ENCODE measurements around the gene E2F1.

The E2F1 gene

DNA sequence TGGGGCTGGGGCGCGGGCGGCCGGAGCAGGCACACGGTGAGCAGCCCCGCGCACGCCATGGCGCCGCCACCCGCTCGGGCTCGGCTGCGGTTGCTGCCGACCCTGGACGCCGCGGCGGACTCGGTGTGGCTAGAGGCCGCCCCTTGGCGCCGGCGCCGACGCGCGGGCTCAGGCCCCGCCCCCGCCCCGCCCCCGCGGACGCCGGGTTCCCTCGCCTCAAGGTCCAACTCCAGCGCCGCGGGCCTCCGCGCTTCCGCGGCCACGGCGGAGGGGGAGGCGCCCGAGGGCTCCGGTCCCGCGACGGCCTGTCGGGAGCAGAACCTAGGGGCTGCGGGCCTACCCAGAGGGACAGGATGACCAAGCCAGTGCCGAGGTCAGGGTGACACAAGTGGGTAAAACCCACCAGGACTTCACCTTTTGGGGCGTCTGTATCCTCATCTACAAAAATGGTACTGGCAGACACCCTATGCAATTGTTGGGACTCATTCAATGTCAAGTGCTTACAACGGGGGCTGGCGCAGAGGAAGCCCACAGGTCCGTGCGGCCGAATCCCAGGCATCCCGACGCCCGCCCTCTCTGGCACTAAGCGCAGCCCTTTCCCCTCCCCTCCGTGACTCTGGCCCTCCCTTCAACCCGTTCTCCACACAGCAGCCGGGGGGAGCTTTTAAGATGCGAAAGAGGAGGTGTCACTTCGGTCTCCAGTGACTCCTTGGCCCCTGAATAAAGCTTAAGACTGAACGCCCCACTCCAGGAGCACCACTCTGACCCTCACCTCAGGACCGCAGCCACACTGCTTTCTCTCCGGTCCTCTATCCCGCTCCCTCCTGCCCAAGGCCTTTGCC lies 11.7 kb downstream of the E2F1 start, which contains the start of gene NECAB3:
Gene NECAB3 (minus strand): TSS at position 135 of the 842 bp plus-strand sequence. CDS start 76 bp downstream, at position 59.
- H3K4me3 Mint-ChIP-seq, result peak within 1 kb of the TSS; percentile 90
- no peaks in the 10 kb centered on the region for H3K27me3 Mint-ChIP-seq
- H3K4me1 Mint-ChIP-seq, result peaks cover 74% of the 10 kb centered on the region
- CTCF ChIA-PET, result interaction anchor here (0.7 kb wide), 1 partner anchor 13 kb away, joined by 3 read pairs; no protein-coding TSS in a partner anchor
- H3K9me3 Mint-ChIP-seq, result no peaks in the 10 kb centered on the region
- H3K36me3 Mint-ChIP-seq, result peaks cover 64% of the 10 kb centered on the region
- H3K27ac Mint-ChIP-seq, result peak within 1 kb of the TSS; percentile 88
- DNase-seq, result peak; percentile 75

DNA sequence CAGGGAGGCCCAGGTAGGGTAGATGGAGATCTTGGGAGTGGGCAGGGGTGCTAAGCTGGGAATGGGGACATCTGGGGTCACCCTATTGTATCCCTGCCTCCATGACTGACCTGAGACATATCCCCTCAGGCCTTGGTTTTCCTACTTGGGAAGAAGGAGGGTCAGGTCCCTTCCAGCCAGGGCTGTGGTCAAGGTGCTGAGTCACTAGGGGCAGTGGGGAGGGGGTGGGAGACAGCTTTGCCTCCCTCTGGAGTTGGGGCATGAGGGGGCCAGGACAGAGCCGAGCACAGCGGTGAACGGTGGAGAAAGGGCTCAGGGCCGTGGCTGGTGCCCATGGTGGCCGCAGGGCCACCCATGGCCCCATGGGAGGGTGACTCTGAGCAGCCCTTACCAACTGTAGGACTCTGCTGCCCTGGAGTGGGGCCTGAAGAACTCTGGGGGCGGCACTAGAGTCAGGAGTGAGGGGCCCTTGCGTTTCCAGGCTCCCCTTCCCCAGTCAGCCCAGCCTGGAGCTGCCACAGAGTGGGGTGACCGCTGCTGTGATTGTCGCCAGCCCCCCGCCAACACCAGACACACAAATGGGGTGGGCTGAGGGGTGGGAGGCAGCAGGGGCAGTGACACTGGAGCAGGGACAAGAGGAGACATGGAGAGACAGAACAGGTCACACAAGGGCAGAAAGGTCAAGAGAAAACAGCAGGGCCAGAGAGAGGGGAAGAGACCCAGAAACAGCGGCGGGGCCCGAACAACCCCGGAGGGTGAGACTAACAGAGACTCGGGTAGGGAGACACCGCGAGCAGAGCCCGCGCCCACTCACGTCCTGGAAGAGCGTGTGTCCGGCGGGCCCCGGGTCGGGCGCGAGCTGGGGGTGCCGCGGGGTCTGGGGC lies 12.5 kb downstream of the E2F1 start:
- Mint-ChIP-seq H3K4me1 (peaks cover 72% of the 10 kb centered on the region), H3K4me3 (peak overlapping the region; percentile 90), H3K36me3 (peaks cover 64% of the 10 kb centered on the region), H3K27me3 (no peaks in the 10 kb centered on the region), H3K9me3 (no peaks in the 10 kb centered on the region), H3K27ac (peak overlapping the region; percentile 88)
- CTCF ChIA-PET, result interaction anchor here (0.8 to 1.2 kb wide), 2 partner anchors 10 to 12 kb away, joined by 3 read pairs; no protein-coding TSS in a partner anchor
- no peak for DNase-seq

DNA sequence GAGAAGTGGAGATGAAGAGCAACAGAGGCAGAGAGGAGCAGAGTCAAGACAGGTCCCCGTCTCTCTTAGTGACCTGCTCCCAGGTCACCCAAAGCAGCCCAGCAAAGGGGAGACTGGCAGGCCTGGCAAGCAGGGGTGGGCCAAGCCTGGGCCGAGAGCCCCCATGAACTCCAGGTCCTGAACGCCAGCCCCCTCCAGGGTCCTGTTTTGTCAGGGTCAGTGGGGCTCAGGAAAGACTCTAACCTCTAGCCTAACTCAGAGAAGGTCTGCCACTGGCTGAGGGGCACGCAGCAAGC lies 13.1 kb downstream of the E2F1 start:
- Mint-ChIP-seq H3K4me1 (peaks cover 72% of the 10 kb centered on the region), H3K27ac (peak overlapping the region; percentile 56), H3K4me3 (peak overlapping the region; percentile 90), H3K27me3 (no peaks in the 10 kb centered on the region), H3K9me3 (no peaks in the 10 kb centered on the region), H3K36me3 (peaks cover 64% of the 10 kb centered on the region)
- no peak for DNase-seq
- CTCF ChIA-PET, result interaction anchor here (0.8 to 1.2 kb wide), 2 partner anchors 9 to 12 kb away, joined by 3 read pairs; no protein-coding TSS in a partner anchor

DNA sequence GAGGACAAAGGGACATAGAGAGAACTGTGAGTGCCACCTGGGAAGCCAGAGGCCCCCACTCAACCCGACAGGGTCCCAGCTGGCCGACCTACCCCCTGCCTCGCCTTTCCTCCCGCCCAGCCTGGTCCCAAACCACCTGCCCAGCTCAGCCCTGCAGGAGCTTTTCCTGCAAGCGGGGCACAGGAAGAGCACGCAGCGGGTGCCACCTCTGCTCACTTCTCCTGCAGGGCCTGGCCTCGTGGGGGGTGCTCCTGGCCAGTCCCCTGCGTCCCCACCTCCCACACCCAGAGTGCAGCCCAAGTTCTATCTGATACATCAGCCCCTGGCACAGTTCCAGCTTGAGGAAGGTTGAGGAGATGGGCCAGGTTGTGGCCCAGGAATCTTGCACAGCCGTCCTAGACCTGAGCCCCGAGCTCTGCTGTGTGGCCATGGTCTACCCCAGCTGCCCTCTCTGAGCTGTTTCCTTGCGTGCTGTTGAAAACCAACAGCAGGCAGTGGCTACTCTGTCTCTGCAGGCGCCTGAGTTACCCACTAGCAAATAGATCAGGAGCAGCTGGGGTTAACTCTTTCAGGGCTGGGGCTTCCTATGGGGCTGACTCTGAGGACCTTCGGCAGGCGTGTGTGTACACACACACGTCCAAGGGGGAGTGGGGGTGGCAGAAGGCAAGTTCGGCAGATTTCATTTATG lies 13.6 kb downstream of the E2F1 start:
- Mint-ChIP-seq H3K4me3 (peak overlapping the region; percentile 90), H3K36me3 (peaks cover 59% of the 10 kb centered on the region), H3K27me3 (no peaks in the 10 kb centered on the region), H3K27ac (peak overlapping the region; percentile 56), H3K9me3 (no peaks in the 10 kb centered on the region), H3K4me1 (peaks cover 68% of the 10 kb centered on the region)
- CTCF ChIA-PET, result interaction anchor here (0.7 to 1.2 kb wide), 2 partner anchors 13 to 48 kb away, joined by 3 read pairs; no protein-coding TSS in a partner anchor
- DNase-seq, result no peak

DNA sequence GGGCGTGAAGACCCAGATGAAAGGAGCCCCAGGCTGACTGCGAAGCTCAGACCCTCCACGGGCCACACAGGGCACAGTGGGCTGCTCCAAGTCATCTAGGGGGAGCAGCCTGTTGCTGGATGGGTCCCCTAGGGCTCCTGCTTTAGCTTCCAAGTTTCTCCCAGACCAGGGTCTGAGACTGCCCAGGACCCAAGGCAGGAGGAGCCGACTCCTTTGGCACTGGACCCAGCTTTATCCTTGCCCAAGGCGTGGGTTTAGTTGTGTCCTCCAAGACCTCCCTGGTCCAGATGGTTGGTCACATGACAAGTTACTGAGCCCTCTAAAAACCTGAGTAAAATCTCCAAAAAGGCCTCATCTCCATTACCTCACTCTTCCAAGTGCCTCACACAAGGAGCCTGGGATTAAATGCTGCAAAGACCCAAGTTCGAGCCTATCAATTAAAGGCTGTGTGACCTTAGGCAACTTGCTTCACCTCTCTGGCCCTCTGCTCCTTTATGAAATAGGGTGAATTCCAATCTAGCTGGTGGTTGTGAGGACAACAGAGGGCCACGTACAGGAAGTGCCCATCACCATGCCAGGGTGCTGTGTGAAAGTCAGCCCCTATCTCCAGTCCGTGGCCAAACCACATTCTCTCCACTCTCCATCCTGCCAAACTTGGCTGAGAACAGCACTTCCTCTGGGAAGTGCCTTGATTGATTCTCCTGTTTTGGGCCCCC lies 14.5 kb downstream of the E2F1 start:
- no peak overlapping the region for H3K27ac Mint-ChIP-seq
- DNase-seq, result no peak
- H3K27me3 Mint-ChIP-seq, result no peaks in the 10 kb centered on the region
- CTCF ChIA-PET, result interaction anchor here (0.7 to 1.0 kb wide), 3 partner anchors 9 to 214 kb away, joined by 3 read pairs; no protein-coding TSS in a partner anchor
- H3K4me1 Mint-ChIP-seq, result peaks cover 66% of the 10 kb centered on the region
- no peak overlapping the region for H3K4me3 Mint-ChIP-seq
- peaks cover 54% of the 10 kb centered on the region for H3K36me3 Mint-ChIP-seq
- no peaks in the 10 kb centered on the region for H3K9me3 Mint-ChIP-seq

DNA sequence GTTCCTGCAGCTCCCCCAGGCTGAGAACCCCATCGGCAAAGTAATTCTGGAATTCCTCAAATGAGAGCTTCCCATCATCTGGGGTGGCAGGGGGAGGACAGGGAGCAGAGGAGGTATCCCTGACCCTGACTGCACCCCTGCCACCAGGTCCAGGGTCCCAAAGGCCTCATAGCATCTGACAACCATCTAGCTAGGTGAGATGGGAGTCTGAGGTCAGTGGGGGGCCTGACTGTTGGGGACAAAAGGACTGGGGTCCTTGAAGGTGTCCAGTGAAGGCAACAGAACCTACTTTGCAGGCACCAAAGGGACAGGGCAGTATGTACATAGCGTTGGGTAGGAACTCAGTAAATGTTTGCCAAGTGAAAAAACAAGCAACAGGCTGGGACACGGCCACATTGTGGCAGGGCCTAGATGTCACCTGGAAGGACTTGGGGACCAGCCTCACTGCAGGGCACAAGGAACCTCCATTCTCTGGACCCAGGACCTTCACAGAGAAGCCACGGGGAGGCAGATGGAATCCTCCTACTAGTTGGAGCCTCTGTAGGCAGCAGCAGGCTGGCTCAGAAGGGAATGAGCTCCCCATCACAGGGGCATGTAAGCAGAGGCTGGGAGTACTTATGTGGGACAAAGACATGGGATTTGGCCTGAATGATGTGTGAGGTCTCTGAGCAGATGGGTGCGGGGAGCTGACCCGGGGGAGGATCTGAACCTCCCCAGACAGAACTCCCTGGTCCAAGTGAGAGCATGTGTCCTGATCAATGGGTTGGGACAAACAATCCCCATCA lies 15.3 kb downstream of the E2F1 start:
- Mint-ChIP-seq H3K27ac (no peak overlapping the region), H3K27me3 (no peaks in the 10 kb centered on the region), H3K4me1 (peaks cover 67% of the 10 kb centered on the region), H3K36me3 (peaks cover 48% of the 10 kb centered on the region), H3K4me3 (no peak overlapping the region), H3K9me3 (no peaks in the 10 kb centered on the region)
- CTCF ChIA-PET, result interaction anchor here (0.8 to 1.0 kb wide), 2 partner anchors 10 to 214 kb away, joined by 3 read pairs; no protein-coding TSS in a partner anchor
- DNase-seq, result no peak

DNA sequence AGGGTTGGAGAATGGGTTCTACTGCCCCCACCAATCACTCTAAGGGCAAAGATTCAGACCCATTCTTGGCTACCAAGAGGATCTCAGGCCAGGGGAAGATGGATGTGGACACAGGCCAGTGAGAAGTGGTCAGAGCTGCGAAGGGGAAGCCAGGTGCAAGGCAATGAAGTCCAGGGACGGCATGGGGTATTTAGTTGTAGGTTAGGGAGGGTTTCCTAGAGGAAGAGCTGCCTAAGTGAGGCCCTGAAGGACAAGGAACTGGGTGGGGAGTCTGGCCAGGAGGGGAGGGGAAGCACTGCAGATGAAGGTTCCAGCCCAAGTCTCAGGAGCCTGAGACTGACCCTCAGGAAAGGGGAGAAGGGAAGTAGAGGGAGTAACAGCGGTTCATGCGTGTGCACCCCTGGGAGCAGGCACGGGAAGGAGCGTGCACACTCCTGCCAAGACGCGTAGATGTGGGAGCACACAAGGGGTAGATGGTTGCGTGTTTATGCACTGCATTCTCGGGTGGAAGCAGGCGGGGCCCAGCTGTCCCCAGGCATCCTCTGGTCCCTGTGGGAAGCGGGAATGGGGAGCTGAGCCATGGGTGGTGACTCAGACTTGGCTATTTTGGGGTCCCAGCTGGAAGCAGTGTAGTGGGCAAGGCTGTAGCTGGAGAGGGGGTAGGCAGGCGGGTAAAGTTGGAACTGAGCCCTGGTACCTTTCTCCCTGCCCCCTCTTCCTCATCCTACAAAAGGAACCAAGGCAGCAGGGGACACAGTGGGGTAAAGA lies 16.1 kb downstream of the E2F1 start:
- peaks cover 41% of the 10 kb centered on the region for H3K36me3 Mint-ChIP-seq
- H3K9me3 Mint-ChIP-seq, result no peaks in the 10 kb centered on the region
- no peaks in the 10 kb centered on the region for H3K27me3 Mint-ChIP-seq
- peaks cover 66% of the 10 kb centered on the region for H3K4me1 Mint-ChIP-seq
- H3K27ac Mint-ChIP-seq, result peak overlapping the region; percentile 34
- CTCF ChIA-PET, result interaction anchor here (4.7 kb wide), 1 partner anchor 10 kb away, joined by 43 read pairs; no protein-coding TSS in a partner anchor
- H3K4me3 Mint-ChIP-seq, result no peak overlapping the region
- DNase-seq, result no peak

DNA sequence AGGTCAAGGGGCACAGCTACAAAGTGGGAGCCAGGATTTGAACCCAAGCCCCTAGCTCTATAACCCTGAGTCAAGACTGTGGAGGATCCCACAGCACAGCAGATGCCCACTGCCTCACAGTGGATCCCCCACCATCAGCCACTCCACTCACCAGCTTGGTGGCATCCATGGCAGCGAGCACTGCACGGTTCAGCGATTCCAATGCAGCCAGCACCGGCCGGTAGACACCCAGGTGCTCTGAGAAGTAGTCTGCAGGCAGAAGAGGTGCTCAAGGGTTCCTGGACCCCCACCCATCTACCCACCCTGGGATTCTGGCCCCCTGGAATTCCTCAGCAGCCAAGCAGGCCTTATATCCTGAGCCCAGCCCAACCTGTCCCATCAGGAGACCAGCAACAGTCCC lies 17.0 kb downstream of the E2F1 start:
- CTCF ChIA-PET, result interaction anchor here (1.1 to 4.7 kb wide), 6 partner anchors 11 to 368 kb away, joined by 3 to 43 read pairs (median 9); no protein-coding TSS in a partner anchor
- no peak for DNase-seq
- H3K27me3 Mint-ChIP-seq, result no peaks in the 10 kb centered on the region
- H3K9me3 Mint-ChIP-seq, result no peaks in the 10 kb centered on the region
- H3K36me3 Mint-ChIP-seq, result peaks cover 38% of the 10 kb centered on the region
- H3K4me3 Mint-ChIP-seq, result no peak overlapping the region
- no peak overlapping the region for H3K27ac Mint-ChIP-seq
- H3K4me1 Mint-ChIP-seq, result peaks cover 69% of the 10 kb centered on the region

DNA sequence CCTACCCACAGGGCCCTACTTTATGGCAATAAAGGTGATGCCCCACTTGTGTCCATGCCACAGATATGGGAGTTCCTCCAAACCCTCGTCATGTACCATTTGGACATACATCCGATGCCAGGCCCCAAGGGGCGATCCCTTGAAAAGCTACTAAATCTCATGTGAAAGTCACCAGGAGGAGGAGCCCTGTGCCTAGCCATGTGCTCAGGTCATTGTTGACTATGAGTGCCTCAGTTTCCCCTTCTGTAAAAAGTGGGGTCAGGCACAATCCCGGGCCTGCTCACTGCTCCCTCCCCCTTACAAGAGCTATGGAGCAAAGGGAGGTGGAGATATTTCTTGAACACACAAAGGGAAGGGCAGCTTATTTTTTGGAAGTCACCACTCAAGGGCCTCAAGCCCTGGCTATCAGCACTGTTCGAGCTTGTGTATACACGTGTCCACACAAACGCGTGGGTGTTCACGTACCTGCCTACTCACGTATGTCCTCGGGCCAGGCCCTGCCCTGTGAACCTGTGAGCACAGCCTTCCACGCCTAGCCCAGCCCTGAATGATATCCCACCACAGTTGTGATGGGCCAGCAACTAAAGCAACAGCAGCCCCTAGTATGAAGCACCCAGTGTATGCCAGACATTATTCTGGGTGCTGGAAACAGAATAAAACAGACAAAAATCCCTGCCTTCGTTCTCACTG lies 17.6 kb downstream of the E2F1 start:
- DNase-seq, result no peak
- Mint-ChIP-seq H3K4me1 (peaks cover 69% of the 10 kb centered on the region), H3K27me3 (no peaks in the 10 kb centered on the region), H3K4me3 (peak overlapping the region; percentile 93), H3K9me3 (no peaks in the 10 kb centered on the region), H3K27ac (peak overlapping the region; percentile 73), H3K36me3 (peaks cover 36% of the 10 kb centered on the region)
- CTCF ChIA-PET, result interaction anchor here (0.7 to 4.7 kb wide), 19 partner anchors 11 to 368 kb away, joined by 3 to 43 read pairs (median 4); partner anchors contain the start of genes CDK5RAP1 and PXMP4

DNA sequence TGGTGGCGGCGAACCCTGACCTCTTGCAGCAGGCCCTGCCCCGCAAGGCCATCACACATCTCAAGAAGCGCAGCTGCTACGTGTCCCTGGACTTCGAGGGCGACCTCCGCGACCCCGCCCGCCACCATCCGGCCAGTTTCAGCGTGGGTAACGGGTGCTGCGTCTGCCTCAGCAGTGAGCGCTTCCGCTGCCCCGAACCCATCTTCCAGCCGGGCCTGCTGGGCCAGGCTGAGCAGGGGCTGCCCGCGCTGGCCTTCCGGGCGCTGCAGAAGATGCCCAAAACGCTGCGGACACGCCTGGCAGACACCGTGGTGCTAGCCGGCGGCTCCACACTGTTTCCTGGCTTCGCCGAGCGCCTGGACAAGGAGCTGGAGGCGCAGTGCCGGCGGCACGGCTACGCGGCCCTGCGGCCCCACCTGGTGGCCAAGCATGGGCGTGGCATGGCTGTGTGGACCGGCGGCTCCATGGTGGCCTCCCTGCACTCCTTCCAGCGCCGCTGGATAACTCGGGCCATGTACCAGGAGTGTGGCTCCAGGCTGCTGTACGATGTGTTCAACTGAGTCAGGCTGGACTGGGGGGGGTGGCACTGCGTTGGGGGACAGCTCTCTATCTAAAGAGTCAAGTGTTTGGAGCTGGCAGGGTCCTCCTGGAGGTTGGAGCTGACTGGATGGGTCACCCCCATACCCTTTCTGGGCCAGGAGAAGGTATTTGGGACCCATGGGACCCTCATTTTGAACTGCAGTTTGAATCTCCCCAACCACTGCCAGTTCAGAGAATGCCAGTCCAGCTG lies 18.3 kb downstream of the E2F1 start:
- no peaks in the 10 kb centered on the region for H3K9me3 Mint-ChIP-seq
- no peaks in the 10 kb centered on the region for H3K27me3 Mint-ChIP-seq
- CTCF ChIA-PET, result interaction anchor here (0.6 to 4.7 kb wide), 21 partner anchors 12 to 367 kb away, joined by 3 to 43 read pairs (median 4); partner anchors contain the start of genes CDK5RAP1 and PXMP4

DNA sequence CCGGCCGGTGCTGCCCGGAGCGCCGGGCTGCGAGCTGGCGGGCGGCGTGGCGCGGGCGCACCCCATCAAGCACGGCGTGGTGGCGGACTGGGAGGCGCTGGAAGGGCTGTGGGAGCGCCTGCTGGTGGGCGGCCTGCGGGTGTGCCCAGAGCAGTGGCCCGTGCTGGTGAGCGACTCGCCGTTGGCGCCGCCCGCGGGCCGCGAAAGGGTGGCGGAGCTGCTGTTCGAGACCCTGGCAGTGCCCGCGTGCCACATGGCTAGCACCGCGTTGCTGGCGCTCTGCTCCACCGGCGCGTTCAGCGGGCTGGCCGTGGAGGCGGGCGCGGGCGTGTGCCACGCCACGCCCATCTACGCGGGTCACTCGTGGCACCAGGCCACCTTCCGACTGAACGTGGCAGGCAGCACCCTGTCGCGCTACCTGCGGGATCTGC lies 18.9 kb downstream of the E2F1 start:
- peak; percentile 56 for DNase-seq
- Mint-ChIP-seq H3K27ac (peak overlapping the region; percentile 77), H3K9me3 (no peaks in the 10 kb centered on the region), H3K27me3 (no peaks in the 10 kb centered on the region), H3K4me1 (peaks cover 65% of the 10 kb centered on the region), H3K36me3 (peaks cover 32% of the 10 kb centered on the region), H3K4me3 (peak overlapping the region; percentile 93)
- CTCF ChIA-PET, result interaction anchor here (0.6 to 4.7 kb wide), 18 partner anchors 13 to 290 kb away, joined by 3 to 43 read pairs (median 4); partner anchors contain the start of gene PXMP4

More for the DNA sequence above, 18.3 kb downstream of the E2F1 start:
- peaks cover 65% of the 10 kb centered on the region for H3K4me1 Mint-ChIP-seq
- H3K27ac Mint-ChIP-seq, result peak overlapping the region; percentile 77
- H3K4me3 Mint-ChIP-seq, result peak overlapping the region; percentile 93
- peak; percentile 80 for DNase-seq
- peaks cover 35% of the 10 kb centered on the region for H3K36me3 Mint-ChIP-seq

Measured in activated naive CD4-positive, alpha-beta T cell treated with anti-CD3 and anti-CD28 coated beads, Interleukin-2, amount 10 ng/mL, durations not matched to agents 7 days and 5 days (primary cell).